ENCODE measurements around the gene FOXK1.
A peak's percentile ranks its signal among the peaks of the same experiment; 100 is the strongest.

The FOXK1 gene

DNA sequence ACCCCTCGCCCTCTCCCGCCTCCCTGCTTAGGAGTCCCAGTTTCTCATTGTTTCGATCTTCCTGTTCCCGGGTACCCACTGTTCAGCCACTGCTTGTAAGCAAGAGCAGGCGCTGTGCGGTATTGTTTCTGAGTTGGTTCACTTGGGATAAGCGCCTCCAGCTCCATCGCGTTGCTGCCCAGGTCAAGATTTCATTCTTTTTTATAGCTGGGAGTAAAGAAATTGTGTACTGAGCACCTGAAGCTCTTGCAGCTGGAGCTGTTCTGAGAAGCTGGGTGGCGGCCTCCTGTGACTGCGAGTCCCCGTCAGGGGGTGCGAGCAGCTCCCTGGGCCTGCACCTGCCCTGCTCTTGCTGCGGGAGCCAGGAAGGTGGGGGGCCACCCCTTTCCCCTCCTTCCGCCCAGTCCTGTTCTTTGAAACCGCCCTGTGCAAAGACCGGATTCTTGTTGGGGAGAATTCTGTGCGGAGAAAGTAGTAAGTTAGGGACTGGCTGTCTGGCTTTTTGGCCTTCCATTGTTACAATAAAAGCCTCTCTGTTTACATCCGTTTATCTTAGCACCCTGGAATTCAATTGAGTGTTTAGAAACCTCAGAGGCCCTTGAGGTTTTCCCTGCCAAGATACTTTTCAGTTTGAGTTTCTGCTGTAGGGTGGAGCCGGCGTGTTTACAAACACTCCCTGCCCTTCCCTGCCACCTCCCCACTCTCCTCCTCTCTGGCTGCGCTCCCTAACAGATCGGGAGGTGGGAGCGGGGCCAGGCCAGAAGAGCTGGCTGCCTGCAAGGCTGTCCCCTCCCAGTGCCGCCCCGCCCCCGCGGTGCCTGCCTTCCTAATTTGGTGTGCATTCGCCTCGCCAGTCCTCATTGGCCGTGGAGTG is 62.5 kb downstream of the FOXK1 start:
- peak; percentile 41 to 48 for DNase-seq (ENCODE audit: low read depth in 2 of 2)

DNA sequence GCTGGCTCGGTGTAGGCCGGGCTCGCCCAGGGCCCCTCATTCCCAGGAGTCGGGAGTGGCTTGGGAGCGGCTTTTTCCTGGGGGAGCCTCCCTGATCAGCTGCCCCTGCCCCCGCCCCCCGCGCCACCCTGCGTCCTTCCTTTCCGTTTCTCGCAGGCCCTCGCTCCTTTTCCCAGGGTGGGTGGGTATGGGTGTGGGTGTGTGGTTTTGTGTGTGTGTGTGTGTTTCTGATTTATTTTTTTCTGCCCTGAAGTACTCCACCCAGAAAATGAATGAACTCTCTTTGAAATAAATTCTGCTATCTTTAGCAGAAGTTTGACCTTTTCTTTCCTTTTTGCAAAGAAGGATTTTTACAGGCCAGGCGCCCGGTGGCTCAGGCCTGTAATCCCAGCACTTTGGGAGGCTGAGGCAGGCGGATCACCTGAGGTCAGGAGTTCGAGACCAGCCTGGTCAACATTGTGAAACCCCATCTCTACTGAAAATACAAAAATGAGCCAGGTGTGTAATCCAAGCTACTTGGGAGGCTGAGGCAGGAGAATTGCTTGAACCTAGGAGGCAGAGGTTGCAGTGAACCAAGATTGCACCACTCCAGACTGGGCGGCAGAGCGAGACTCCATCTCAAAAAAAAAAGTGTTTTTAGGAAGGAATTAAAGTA is 63.3 kb downstream of the FOXK1 start:
- no peak for DNase-seq (ENCODE audit: low read depth in 2 of 2)

GRCh38 chr7:4745971-4746919 is 64.2 kb downstream of the FOXK1 start:
- DNase-seq (ENCODE audit: low read depth in 2 of 2) = no peak

- DNase-seq (ENCODE audit: low read depth in 2 of 2) = no peak
Observed at GRCh38 chr7:4747013-4747412, 64.9 kb downstream of the FOXK1 start.

DNA sequence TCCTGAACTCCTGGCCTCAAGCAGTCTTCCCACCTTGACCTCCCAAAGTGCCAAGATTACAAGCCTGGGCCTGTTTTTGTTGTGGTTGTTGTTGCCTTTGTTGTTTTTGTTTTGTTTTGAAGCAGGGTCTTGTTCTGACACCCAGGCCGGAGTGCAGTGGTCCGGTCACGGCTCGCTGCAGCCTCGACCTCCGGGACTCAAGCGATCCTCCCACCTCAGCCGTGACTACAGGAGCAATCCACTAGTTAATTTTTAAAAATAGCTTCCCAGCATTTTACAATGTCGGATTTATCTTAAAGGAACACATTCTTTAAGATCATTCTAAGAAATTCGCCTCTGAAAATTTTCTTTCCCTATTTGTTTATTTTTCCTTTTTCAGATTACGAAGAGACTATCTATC is 65.7 kb downstream of the FOXK1 start:
- DNase-seq (ENCODE audit: low read depth in 2 of 2) = no peak

DNA sequence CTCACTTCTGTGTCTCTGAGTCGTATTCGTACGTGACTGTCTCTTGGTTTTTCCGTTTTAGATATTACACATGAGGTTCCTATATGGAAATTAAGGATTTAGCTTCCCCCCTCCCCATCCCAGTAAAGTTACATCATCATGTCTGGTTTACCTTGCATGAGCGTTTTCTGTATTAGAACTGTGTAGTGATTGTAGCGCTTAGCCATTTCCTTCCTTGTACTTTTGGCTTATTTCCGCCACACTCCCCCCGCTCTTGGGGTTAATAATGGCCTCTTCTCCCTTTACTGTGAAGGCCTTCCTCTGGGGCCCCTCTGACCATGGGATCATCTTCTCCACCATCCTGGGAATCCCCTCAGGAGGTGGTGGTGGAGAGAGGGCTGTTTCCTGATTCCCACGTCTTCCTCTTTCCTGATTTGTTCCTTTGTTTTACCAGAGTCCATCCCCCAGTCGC is 66.2 kb downstream of the FOXK1 start:
- DNase-seq (ENCODE audit: low read depth in 2 of 2) = no peak

GRCh38 chr7:4749363-4749762 is 67.3 kb downstream of the FOXK1 start:
- DNase-seq (ENCODE audit: low read depth in 2 of 2) = no peak

DNA sequence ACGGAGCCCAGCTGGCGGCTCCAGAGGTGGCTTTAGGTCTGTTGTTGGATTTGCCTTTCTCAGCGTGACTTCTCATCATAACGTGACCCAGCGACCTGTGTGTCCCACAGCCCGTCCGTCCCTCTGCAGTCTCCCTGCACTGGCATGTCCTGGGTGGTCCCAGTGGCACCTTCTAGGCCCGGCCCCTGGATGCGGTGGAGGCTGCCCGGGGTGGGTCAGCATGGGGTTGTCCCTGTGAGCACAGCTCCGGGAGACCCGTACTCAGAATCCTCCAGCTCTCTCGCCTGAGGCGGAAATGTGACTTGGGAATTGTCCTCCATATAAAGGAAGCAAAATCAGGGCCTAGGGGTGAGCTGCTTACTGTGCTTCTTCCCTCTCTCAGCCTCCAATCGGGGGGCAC is 67.7 kb downstream of the FOXK1 start:
- DNase-seq (ENCODE audit: low read depth in 2 of 2) = no peak

DNA sequence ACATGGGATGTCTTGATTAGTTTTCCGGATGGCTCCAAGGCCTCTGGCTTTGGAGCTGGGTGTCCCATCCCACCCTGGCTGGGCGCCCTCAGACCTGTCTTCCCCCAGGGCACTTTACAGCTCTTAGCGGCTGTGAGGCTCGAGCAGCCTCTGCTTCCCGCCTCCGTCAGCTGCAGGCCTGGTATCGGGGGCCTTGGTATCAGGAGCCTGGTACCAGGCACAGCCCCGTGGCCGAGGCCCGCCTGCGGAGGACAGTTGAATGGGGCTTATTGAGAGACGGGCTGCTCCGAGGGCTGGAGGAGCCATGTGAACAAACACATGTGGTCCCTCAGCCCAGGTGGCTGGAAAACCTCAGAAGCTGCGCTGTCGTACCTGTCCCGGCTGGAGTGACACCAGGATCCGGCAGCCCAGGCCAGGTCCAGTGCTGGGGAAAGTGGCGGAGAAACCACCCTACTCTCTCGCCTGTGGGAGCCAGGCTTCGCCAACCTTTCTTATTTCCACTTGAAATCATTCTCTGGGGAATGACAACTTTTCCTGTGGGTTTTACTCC is 69.4 kb downstream of the FOXK1 start:
- no peak for DNase-seq (ENCODE audit: low read depth in 2 of 2)

DNA sequence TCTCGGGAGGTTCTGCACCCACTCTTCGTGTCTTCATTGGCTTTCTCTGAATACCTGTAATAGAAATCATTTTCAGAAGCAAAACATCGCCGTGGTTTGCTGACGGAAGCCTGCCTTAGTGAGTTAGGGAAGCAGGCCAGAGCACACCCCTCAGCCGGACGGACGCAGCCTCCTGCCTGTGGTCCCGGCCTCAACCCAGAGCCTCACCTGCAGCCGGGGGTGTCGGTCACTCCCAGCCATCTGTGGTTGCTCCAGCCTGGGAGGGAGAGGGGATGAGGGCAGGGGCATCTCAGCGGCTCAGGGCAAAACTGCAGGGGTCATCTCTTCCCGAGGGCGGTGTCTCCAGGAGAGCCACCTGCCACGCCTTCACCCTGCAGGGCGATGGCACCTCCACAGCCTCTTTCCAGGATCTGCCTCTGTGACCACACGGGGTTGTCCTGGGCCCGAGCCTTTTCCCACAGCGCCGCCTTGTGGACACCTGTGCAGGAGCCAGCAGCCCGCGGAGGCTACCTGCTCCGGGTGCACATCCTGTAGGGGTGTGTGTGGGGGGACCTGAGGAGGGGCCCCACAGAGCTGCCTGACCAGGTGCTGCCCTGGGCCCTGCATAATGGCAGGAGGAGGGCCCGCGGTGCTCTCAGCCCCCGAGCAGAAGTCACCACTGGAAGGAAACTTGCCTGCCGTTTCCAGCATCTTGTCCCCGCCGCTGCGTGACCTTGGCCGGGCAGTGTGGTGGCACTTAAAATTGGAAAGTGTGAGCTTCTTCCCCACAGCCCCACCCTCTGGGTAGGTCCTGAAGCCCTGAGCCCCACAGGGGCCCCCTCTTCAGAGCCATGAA is 71.7 kb downstream of the FOXK1 start:
- DNase-seq (ENCODE audit: low read depth in 2 of 2) = peak; percentile 54 to 65

GRCh38 chr7:4754433-4755010 is 72.4 kb downstream of the FOXK1 start:
- no peak for DNase-seq (ENCODE audit: low read depth in 2 of 2)

DNA sequence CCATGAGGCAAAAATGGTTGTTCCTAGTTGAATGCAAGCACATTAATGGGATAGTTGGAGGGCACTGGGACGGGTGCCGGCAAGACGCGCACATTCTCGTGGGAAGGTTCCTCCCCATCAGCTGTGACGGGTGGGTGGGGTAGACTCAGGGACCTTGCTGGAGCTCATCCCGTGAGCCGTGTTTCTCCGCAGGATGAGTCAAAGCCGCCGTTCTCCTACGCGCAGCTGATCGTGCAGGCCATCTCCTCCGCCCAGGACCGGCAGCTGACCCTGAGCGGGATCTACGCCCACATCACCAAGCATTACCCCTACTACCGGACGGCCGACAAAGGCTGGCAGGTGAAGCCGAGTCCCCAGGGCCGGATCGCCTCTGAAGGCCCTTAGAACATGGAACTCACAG is 73.0 kb downstream of the FOXK1 start:
- no peak for DNase-seq (ENCODE audit: low read depth in 2 of 2)

GRCh38 chr7:4758111-4758510 is 76.0 kb downstream of the FOXK1 start:
- DNase-seq (ENCODE audit: low read depth in 2 of 2) = no peak

DNA sequence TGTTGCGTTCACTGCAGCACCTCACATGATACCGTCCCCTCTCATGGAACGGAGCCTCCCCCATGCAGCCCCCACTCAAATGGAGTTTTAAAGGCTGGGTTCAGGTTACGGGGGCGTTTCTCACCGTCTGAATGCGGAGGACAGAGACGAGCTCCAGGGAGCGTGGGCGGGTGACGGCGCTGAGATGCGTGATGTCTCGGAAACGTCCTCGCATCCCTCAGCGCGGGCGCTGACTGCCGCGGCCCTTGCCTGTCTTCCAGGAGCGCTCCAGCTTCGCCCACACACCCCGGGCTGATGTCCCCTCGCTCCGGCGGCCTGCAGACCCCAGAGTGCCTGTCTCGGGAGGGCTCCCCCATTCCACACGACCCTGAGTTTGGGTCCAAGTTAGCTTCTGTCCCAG is 76.7 kb downstream of the FOXK1 start:
- no peak for DNase-seq (ENCODE audit: low read depth in 2 of 2)

DNA sequence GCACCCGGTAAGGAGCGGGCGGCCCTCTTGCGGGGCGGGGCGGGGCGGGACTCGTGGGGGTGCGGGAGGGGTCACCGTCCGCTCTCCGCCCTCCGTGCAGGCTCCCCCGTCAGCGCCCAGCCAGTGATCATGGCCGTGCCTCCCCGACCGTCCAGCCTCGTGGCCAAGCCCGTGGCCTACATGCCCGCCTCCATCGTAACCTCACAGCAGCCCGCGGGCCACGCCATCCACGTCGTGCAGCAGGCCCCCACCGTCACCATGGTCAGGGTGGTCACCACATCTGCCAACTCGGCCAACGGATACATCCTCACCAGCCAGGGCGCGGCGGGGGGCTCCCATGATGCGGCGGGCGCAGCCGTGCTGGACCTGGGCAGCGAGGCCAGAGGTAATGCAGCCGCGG is 77.1 kb downstream of the FOXK1 start:
- DNase-seq (ENCODE audit: low read depth in 2 of 2) = no peak

GRCh38 chr7:4760952-4761351 is 78.9 kb downstream of the FOXK1 start:
- no peak for DNase-seq (ENCODE audit: low read depth in 2 of 2)

DNA sequence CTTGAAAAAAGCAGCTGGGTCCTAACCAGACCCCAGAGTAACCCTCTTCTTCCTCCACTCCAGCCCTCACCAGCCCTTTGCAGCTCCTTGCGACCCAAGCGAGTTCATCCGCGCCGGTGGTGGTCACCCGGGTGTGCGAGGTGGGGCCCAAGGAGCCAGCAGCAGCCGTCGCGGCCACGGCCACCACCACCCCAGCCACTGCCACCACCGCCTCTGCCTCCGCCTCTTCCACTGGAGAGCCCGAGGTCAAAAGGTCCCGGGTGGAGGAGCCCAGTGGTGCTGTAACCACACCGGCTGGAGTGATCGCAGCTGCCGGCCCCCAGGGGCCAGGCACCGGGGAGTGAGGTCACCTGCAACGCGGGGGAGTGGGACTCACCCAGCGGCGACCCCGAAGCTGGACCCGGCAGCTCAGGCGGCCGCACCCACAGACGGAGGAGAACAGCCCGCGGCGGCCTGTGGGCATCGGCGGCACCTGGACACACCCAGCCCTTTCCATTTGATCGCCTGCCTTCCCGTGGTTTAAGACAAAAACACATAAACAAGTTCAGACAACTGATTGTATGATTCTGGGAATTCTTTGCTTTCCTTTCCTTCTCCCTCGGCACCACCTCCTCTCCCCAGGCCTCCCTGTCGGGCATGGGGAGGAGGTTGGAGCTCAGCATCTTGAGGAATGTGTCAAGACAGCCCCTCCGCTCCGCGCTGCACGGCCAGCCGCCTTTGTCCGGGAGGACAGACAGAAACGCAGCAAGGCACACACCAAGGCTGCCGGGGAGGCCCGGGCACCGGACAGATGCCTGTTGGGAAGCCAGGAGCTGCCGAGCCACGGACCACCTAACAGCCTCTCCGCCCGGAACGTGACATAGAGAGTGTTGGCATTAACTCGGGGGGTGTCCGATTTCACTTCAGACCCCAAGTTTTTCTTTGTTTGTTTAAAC is 80.3 kb downstream of the FOXK1 start:
- DNase-seq (ENCODE audit: low read depth in 2 of 2) = no peak

DNA sequence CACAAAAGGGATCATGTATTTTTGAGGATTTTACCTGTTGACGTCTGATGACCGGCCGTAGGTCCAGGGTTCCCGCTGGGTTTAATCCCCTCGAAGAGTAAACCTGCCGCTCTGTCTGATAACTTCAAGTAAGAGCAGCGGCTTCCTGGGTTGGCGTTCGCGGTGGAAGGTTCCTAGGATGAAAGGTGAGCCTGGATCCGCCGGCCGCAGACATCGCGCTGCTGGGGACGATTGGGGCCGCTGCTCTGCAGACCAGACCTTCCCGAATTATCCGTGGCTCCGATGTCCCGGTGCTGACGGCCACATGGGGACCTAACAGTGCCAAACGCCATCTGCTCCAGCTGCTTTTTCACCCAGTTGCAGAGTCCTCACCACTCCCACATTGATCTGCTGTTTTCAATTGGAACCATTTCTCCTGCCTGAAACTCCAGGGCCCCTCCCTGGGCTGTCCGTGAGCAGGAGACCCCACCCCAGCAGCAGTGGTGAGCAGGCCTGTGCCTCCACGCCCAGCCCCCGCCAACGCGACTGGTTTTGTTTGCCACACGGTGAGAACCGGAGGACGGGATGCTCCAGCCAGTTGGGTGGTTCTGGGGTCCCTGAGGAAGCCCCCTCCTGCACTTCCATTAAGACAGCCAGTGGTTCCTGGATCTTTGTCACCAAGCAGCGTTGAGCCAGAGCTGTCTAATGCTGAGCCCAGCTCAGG is 81.1 kb downstream of the FOXK1 start:
- no peak for DNase-seq (ENCODE audit: low read depth in 2 of 2)

- DNase-seq (ENCODE audit: low read depth in 2 of 2) = no peak
Observed at GRCh38 chr7:4763794-4764185, 81.7 kb downstream of the FOXK1 start.

Measured in stimulated activated CD8-positive, alpha-beta memory T cell treated with anti-CD3 and anti-CD28 coated beads, Interleukin-15, amount 100 ng/mL, for 4 hours (primary cell).